Upper lobe of right lung (tissue), 1 donor: Measurements from ENCODE around the gene CDH4. TPM values are rescaled to one million over a fixed set of nuclear protein-coding genes. Genes with fewer than 3 reads are reported as not detected.

Source experiments
- ATAC-seq: fragments of 200-7000 bp; cut with Tn5 transposase; one replicate; pipeline ENCODE4 v1.9.1; 2020; ENCODE audit warnings: mild to moderate bottlenecking, moderate library complexity
- DNase-seq: peaks from one replicate; pipeline ENCODE4 v3.0.0-alpha.2; 2020
- H3K27ac ChIP-seq: fragments of 200-600 bp; one replicate; pipeline ENCODE4 v1.8.0; 2022
- H3K27me3 ChIP-seq: fragments of 200-600 bp; one replicate; pipeline ENCODE4 v1.8.0; 2022; ENCODE audit warnings: mild to moderate bottlenecking
- H3K36me3 ChIP-seq: fragments of 200-600 bp; one replicate; pipeline ENCODE4 v1.8.0; 2022
- H3K4me1 ChIP-seq: fragments of 200-600 bp; one replicate; pipeline ENCODE4 v1.8.0; 2022
- H3K4me3 ChIP-seq: fragments of 200-600 bp; one replicate; pipeline ENCODE4 v1.8.0; 2022; ENCODE audit warnings: mild to moderate bottlenecking
- H3K9me3 ChIP-seq: fragments of 200-600 bp; one replicate; pipeline ENCODE4 v1.8.0; 2022
- intact Hi-C: fragments of 100-400 bp; cut with DNase I; formaldehyde crosslinking; loops from one replicate; pipeline ENCODE4 v1.11.0; 2022
- total RNA-seq: library from RNA; stranded (reverse); fragmentation: NEBNext Ultra II Directional; extraction: Animal tissue kit (Norgen Biotek cat#: 25700); gene quantifications from one replicate; pipeline ENCODE4 v1.2.1, GENCODE V29; 2021
- TF ChIP-seq, protein P1 (sequence below): fragments of 200-600 bp; IDR thresholded peaks from one replicate; pipeline ENCODE4 v1.8.0; 2022; ENCODE audit warnings: antibody characterized with exemption
- donor health status: DM: no; HTN: yes; CAD: no; lungs with severe emphysema.

CDH4 gene
- total RNA-seq, 1 donor from 2014 or later, result 0.23 TPM

DNA sequence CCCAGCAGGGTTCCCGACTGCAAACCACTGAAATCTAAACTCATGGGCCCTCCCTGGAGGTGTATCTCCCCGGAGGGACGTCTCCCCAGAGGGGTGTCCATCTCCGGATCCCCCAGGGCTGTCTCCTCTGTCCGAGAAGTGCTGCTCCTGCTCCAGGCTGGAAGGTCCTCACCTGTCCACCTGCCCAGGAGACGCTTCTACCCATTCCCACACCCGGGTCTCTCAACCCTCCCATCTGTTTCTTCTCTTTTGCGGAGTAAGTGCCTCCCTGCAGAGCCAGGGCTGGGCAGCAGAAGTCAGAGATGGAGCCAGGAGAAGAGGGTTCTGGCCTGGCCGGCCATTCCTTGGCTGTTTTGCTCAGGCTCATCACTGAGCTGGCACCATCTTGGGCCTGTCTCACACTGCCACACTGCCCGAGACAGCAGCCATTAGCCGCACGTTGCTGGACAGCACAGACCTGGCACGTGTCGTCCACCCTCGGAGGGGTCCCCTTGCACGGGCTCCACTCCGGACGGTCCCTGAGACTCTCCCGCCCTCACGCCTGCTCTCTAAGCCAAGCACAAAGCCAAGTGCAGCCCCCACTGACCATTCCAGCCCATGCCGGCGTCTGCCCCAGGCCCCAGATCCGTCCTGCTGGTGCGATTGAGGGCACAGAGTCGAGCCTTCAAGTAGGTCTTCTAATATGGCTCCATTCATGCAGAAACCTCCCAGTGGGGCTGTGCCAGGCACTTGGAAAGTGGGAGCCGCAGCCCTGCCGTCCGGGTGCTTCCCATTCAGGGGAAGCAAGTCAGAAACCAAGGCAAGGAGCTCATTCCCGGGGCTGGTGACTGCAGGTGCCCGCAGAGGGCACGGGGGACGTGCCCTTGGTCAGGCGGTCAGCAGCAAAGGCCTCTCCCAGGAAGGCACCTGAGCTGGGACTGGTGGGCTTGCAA, 445.9 kb downstream of the CDH4 start:
- no peaks in the 10 kb centered on the region for H3K9me3 ChIP-seq
- no peak for DNase-seq
- H3K36me3 ChIP-seq, result no peaks in the 10 kb centered on the region
- H3K4me3 ChIP-seq, result no peak overlapping the region
- H3K27ac ChIP-seq, result no peak overlapping the region
- H3K27me3 ChIP-seq, result peaks cover 6% of the 10 kb centered on the region
- H3K4me1 ChIP-seq, result no peaks in the 10 kb centered on the region
- TF ChIP-seq, protein P1, sequence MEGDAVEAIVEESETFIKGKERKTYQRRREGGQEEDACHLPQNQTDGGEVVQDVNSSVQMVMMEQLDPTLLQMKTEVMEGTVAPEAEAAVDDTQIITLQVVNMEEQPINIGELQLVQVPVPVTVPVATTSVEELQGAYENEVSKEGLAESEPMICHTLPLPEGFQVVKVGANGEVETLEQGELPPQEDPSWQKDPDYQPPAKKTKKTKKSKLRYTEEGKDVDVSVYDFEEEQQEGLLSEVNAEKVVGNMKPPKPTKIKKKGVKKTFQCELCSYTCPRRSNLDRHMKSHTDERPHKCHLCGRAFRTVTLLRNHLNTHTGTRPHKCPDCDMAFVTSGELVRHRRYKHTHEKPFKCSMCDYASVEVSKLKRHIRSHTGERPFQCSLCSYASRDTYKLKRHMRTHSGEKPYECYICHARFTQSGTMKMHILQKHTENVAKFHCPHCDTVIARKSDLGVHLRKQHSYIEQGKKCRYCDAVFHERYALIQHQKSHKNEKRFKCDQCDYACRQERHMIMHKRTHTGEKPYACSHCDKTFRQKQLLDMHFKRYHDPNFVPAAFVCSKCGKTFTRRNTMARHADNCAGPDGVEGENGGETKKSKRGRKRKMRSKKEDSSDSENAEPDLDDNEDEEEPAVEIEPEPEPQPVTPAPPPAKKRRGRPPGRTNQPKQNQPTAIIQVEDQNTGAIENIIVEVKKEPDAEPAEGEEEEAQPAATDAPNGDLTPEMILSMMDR, result no peak
- no peak for ATAC-seq
- intact Hi-C loops, result no loop called here

DNA sequence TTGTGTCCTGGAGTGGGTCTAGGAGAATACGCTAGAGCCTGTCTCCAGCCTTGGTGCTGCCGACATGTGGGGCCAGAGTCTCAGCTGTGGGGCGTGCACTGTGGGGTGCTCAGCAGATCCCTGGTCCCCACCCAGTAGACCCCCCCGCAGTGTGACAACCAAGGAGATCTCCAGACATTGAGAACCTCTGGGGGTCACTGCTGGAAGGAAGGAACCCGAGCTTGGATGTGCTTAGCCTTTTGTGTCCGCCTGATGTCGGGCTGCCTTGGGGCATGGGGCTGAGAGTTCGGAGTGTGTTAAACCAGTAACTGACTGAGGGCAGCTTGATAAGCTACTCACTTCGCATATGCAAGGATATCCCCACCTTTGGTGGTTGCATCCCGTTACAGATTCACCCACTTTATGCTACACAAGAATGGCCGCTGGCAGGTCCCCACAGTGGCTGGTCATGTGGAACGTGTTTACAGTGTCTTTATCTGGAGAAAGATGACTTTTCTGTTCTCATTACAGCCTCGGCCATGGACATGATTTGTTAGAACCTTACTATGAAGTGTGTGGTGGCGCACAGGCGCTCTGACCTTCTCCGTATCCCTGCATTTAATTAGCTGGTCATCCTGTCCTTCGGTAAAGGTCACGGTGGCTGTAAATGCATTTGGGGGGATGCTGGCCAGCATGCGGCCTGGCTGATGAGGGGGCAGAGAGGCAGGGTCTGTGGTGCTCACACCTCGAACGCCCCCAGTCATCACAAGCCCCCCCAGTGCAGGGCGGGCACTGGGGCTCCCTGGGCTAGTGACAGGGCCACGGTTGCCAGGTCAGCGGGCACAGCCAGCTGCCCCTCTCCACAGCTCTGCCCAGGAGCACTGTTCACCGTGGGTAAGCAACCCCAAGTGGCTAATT, 446.8 kb downstream of the CDH4 start:
- intact Hi-C loops, result no loop called here
- H3K36me3 ChIP-seq, result no peaks in the 10 kb centered on the region
- no peak overlapping the region for H3K4me3 ChIP-seq
- H3K27me3 ChIP-seq, result peaks cover 6% of the 10 kb centered on the region
- TF ChIP-seq, protein P1, result no peak
- H3K27ac ChIP-seq, result no peak overlapping the region
- H3K4me1 ChIP-seq, result no peaks in the 10 kb centered on the region
- no peak for ATAC-seq
- H3K9me3 ChIP-seq, result no peaks in the 10 kb centered on the region
- no peak for DNase-seq

DNA sequence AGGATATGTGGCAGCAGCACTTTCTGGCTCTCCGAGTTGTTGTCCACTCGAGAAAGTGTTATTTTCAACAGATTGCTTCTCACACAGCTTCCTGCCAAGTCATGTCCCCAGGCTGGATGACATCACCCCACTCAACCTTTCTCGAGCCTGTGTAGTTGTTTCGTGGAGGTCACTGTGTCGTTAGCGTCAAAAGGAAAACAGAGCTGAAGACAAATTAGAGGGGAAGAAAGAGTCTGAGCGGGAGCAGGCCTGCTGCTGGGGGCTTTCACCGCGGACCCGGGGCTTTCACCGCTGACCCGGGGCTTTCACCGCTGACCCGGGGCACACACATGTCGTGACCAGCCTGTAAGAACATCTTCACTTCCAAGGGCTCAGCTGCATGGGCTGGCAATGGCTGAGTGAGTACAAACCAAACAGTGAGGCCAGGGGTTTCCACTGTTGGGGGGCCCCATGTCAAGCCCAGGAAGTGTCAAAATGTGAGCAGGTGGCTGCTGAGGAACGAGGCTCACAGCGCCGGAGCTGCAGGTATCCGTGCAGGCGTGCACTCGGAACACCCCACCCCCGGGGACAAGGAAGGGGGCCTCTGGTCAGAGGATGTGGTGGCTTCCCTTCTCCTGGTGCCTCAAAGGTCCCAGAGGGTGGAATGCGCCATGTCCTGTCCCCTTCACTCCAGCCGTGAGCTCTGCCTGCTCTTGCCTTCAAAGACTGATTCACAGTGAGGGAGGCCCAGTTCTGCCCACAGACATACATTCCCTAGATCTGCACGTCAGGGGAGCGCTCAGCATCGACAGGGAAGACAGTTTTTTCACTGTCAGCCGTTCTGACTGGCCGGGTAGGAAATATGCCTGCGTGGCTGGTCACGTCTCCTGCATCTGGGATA, 447.7 kb downstream of the CDH4 start:
- H3K4me1 ChIP-seq, result no peaks in the 10 kb centered on the region
- no peak overlapping the region for H3K27ac ChIP-seq
- H3K27me3 ChIP-seq, result peaks cover 6% of the 10 kb centered on the region
- TF ChIP-seq, protein P1, result no peak
- no peak for DNase-seq
- H3K9me3 ChIP-seq, result no peaks in the 10 kb centered on the region
- H3K4me3 ChIP-seq, result no peak overlapping the region
- no peaks in the 10 kb centered on the region for H3K36me3 ChIP-seq
- ATAC-seq, result no peak
- intact Hi-C loops, result no loop called here

DNA sequence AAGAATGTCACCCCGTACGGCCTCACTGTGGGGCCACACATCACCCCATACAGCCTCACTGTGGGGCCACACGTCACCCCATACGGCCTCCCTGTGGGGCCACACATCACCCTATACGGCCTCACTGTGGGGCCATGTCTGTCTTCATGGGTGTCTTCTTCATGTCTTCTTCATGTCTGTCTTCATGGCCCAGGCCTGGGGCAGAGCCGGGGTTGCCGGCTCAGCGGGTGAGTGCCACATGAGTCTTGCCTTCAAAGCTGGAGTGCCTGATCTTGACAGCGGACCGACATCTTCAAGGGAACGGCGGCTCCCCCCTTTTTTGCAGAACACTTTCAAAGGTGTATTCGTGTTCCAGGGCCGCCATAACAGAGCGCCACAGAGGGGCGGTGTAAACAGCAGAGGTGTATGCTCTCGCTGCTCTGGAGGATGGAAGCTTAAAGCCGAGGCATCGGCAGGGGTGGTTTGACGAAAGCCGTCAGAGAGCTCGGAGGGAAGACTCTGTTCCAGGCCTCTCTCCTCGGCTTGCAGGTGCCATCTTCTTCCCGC, 448.6 kb downstream of the CDH4 start:
- TF ChIP-seq, protein P1, result no peak
- Histone ChIP-seq H3K9me3 (no peaks in the 10 kb centered on the region), H3K27ac (no peak overlapping the region), H3K36me3 (no peaks in the 10 kb centered on the region), H3K4me3 (no peak overlapping the region), H3K27me3 (peaks cover 6% of the 10 kb centered on the region), H3K4me1 (no peaks in the 10 kb centered on the region)
- intact Hi-C loops, result no loop called here
- ATAC-seq, result no peak
- no peak for DNase-seq

DNA sequence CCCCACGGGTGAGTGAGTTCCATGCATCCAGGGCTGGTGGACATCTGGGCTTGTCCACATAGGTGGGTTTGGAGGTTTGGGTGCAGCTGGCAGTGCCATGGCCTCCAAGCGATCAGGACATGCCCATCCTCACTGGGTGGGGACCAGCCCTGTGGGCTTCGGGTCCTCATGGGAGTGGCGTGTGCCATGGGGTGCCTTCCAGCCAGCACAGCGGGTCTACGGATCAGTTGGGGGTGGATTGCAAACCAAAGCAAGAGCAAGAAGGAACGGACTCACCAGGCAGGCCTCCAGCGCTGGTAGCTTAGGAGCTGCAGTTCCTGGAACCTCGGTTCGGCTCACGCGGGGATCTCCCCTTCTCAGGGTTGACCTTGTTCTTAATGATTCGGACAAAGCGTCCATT, 449.3 kb downstream of the CDH4 start:
- Histone ChIP-seq H3K4me3 (no peak overlapping the region), H3K36me3 (no peaks in the 10 kb centered on the region), H3K9me3 (no peaks in the 10 kb centered on the region), H3K27me3 (no peaks in the 10 kb centered on the region), H3K27ac (no peak overlapping the region), H3K4me1 (no peaks in the 10 kb centered on the region)
- no peak for DNase-seq
- TF ChIP-seq, protein P1, result no peak
- intact Hi-C loops, result no loop called here
- ATAC-seq, result no peak
